Tibial artery (tissue), 4 donors: ENCODE measurements around the gene DUSP7.

Source experiments
- DNase-seq, 2 donors: peaks; one replicate each; pipeline ENCODE4 v3.0.0-alpha.2; 2019
- H3K27ac ChIP-seq, 2 donors: fragments of 200-600 bp; sonication (generic) in 1 of 2; 1 replicate in 1 of 2; 2 replicates in 1 of 2; pipeline ENCODE4 v1.5.1; 2018 to 2019; ENCODE audit warnings: mild to moderate bottlenecking in 1 of 2
- H3K27me3 ChIP-seq, 2 donors: fragments of 200-600 bp; sonication (generic) in 1 of 2; one replicate each; pipeline versions ENCODE4 v1.5.1 to v1.6.0; 2016 to 2019
- H3K36me3 ChIP-seq, 3 donors: fragments of 200-600 bp; sonication (generic) in 2 of 3; one replicate each; pipeline ENCODE4 v1.5.1; 2016 to 2019; ENCODE audit warnings: mild to moderate bottlenecking in 2 of 3
- H3K4me1 ChIP-seq, 4 donors: fragments of 200-600 bp; sonication (generic) in 2 of 4; 1 replicate in 3 of 4; 2 replicates in 1 of 4; pipeline ENCODE4 v1.5.1; 2016 to 2019
- H3K4me3 ChIP-seq, 2 donors: fragments of 200-600 bp; sonication (generic) in 1 of 2; 1 replicate in 1 of 2; 2 replicates in 1 of 2; pipeline ENCODE4 v1.5.1; 2018 to 2019; ENCODE audit warnings: mild to moderate bottlenecking in 2 of 2
- H3K9me3 ChIP-seq, 3 donors: fragments of 200-600 bp; sonication (generic) in 1 of 3; one replicate each; pipeline ENCODE4 v1.5.1; 2016 to 2019
- intact Hi-C: fragments of 100-400 bp; cut with DNase I; formaldehyde crosslinking; loops from one replicate; pipeline ENCODE4 v1.15.0; 2023; ENCODE audit warnings: low total_unique reads
- TF ChIP-seq, protein P1 (sequence below), 2 experiments: fragments of 200-600 bp in 1 of 2; fragments of 450-650 bp in 1 of 2; IDR thresholded peaks; one replicate each; pipeline ENCODE4 v1.5.1; 2017 to 2019; ENCODE audit warnings: antibody characterized with exemption in 2 of 2, mild to moderate bottlenecking in 1 of 2, moderate library complexity in 1 of 2

DUSP7 gene

DNA sequence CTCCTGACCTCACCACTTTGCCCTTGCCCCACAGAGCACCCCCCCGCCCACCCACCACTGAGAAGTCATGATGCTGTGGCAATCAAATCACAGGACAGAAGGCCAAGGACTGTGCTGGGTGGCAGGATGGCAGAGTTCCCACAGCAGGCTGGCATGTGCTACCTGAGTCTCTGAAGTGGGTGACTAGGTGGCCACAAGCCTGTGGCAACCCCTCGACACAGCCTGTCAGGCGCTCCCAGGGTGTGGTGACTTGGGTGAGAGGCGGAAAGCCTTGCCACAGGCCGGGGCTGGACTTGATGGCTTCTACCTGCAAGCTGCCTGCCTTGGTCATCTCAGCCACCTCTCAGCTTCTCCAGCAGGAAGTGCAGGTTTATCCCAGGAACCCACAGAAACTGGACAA is 15.6 kb upstream of the DUSP7 start:
- Histone ChIP-seq H3K4me1 (peaks cover 0 to 22% (median 18%) of the 10 kb centered on the region in 4 donors), H3K4me3 (no peak overlapping the region), H3K36me3 (no peaks in the 10 kb centered on the region), H3K27ac (peak overlapping the region; percentile 80 to 81), H3K27me3 (no peaks in the 10 kb centered on the region), H3K9me3 (no peaks in the 10 kb centered on the region)
- no peak for DNase-seq
- TF ChIP-seq, protein P1, sequence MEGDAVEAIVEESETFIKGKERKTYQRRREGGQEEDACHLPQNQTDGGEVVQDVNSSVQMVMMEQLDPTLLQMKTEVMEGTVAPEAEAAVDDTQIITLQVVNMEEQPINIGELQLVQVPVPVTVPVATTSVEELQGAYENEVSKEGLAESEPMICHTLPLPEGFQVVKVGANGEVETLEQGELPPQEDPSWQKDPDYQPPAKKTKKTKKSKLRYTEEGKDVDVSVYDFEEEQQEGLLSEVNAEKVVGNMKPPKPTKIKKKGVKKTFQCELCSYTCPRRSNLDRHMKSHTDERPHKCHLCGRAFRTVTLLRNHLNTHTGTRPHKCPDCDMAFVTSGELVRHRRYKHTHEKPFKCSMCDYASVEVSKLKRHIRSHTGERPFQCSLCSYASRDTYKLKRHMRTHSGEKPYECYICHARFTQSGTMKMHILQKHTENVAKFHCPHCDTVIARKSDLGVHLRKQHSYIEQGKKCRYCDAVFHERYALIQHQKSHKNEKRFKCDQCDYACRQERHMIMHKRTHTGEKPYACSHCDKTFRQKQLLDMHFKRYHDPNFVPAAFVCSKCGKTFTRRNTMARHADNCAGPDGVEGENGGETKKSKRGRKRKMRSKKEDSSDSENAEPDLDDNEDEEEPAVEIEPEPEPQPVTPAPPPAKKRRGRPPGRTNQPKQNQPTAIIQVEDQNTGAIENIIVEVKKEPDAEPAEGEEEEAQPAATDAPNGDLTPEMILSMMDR (IDR thresholded peaks at IDR 0.05) = no peak
- intact Hi-C loops = no loop called here

DNA sequence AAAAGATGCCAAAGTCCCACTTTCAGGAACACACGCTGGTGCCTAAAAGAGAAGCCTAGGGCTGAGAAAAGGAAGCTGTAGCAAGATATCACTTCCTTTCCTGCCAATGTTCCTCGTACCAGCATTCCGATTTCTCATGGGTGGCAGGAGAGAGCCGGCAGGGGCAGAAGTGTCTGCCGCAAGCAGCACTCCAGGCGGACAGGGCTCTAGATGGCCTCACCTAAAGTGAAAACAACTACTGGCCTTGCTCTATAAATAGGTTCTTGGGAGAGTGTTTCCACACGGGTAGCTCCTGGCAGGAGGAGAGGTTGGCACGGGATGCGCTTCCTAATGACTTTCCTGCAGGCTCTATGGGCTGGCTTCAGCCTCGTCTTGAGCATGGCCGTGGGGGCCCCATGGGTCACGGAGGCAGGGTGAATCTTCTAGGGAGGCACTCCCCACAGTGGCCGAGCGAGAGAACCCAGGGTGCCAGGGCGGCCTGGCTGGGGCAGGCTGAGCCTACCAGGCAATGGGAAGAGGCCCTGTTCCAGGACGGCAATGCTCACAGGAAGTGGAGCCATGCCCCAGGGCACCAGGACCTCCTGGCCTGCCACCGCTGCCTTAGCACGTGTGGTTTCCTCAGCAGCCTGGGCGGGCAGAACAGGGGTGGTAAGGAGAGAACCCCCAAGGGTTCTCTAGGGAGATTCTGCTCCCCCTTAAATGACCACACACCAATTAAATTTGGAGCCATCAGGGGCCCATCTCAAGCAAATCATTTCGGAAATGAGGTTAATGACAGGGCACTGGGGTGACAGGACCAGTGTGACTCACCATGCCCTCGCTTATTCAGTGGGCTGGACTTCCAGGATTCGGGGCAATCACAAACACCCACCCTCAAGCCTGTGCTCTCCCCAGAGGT is 14.6 kb upstream of the DUSP7 start:
- H3K36me3 ChIP-seq = no peaks in the 10 kb centered on the region
- no peaks in the 10 kb centered on the region for H3K27me3 ChIP-seq
- peak overlapping the region; percentile 80 to 81 for H3K27ac ChIP-seq
- no peaks in the 10 kb centered on the region for H3K9me3 ChIP-seq
- peaks cover 0 to 19% (median 16%) of the 10 kb centered on the region in 4 donors for H3K4me1 ChIP-seq
- DNase-seq = peak; percentile 53 to 87
- TF ChIP-seq, protein P1 (IDR thresholded peaks at IDR 0.05) = peak; percentile 18 to 32
- intact Hi-C loops = no loop called here
- H3K4me3 ChIP-seq = no peak overlapping the region

DNA sequence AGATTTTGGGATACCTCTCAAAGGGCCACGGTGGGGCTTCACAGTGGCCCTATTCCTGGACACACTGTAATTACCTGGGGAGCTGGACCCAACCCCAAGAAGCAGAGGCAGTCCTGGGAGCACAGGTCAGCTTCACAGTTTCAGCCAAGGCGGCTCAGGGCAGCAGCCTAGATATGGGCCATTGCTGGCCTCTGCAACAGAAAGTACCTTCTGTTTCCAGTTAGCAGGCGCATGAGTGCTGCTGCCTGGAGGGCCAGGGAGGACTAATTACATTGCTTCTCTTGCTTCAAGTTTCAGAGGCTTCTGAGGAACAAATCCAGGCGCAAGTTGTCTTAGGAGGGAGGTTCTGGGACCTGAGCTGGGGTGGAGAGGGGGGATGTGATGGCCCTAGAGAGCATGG is 13.5 kb upstream of the DUSP7 start:
- no peak for DNase-seq
- peak overlapping the region; percentile 80 to 81 for H3K27ac ChIP-seq
- intact Hi-C loops = no loop called here
- H3K36me3 ChIP-seq = no peaks in the 10 kb centered on the region
- peaks cover 0 to 19% (median 16%) of the 10 kb centered on the region in 4 donors for H3K4me1 ChIP-seq
- H3K4me3 ChIP-seq = no peak overlapping the region
- no peaks in the 10 kb centered on the region for H3K27me3 ChIP-seq
- H3K9me3 ChIP-seq = no peaks in the 10 kb centered on the region
- TF ChIP-seq, protein P1 (IDR thresholded peaks at IDR 0.05) = no peak

DNA sequence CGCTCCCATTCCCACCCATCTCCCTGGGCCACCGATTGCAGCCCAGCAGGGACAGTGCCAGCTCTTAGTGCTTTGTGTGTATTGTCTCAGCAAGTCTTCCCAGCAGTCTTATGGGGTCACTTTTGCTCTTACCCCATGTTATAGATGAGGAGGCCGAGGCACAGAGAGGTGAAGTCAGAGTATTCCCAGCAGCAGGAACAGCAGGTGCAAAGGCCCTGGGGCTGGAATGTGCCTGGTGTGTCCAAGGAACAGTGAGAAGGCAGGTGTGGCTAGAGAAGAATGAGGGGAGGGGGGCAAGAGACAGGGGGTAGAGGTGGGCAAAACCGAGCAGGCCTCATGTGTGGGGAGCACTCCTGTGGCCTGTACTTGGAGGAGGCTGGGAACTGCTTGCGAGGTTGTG is 12.8 kb upstream of the DUSP7 start:
- no peaks in the 10 kb centered on the region for H3K9me3 ChIP-seq
- intact Hi-C loops = no loop called here
- DNase-seq = no peak
- TF ChIP-seq, protein P1 (IDR thresholded peaks at IDR 0.05) = no peak
- H3K27me3 ChIP-seq = no peaks in the 10 kb centered on the region
- H3K27ac ChIP-seq = no peak overlapping the region
- peaks cover 0 to 19% (median 16%) of the 10 kb centered on the region in 4 donors for H3K4me1 ChIP-seq
- no peak overlapping the region for H3K4me3 ChIP-seq
- H3K36me3 ChIP-seq = no peaks in the 10 kb centered on the region

DNA sequence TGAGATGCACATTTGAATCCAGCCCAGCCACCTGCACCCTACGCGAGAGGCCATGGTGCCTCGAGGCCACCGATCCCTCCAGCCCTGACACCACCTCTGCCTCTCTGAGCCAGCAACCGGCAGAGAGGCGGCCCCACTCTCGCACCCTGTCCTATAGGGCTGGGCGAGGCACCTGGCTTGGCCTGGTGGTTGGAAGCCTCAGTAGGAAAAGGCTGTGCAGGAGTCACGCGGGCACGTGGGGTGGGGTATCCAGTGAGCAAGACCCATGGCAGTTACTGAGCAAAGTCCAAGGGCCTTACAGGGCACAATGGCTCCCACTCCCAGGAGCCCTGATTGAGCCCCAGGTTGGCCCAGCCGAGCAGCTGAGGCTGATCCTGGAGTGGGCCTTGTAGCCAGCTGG is 12.4 kb upstream of the DUSP7 start:
- DNase-seq = no peak
- no peaks in the 10 kb centered on the region for H3K36me3 ChIP-seq
- H3K27me3 ChIP-seq = no peaks in the 10 kb centered on the region
- H3K4me1 ChIP-seq = peaks cover 0 to 19% (median 16%) of the 10 kb centered on the region in 4 donors
- TF ChIP-seq, protein P1 (IDR thresholded peaks at IDR 0.05) = no peak
- intact Hi-C loops = no loop called here
- H3K4me3 ChIP-seq = no peak overlapping the region
- H3K27ac ChIP-seq = no peak overlapping the region
- no peaks in the 10 kb centered on the region for H3K9me3 ChIP-seq
